HFFc6 (cell line): ENCODE data around the gene ZNF181. TPM values are rescaled to one million over a fixed set of nuclear protein-coding genes. Genes with fewer than 3 reads are reported as not detected.

Source experiments
- DNase-seq: peaks from one replicate; pipeline ENCODE4 v3.0.0-alpha.2; 2018
- H3K27ac Mint-ChIP-seq: 2 replicates; pipeline ENCODE4 v1.8.0; 2020; ENCODE audit warnings: mild to moderate bottlenecking, mixed read lengths
- H3K27me3 Mint-ChIP-seq: 2 replicates; pipeline ENCODE4 v1.8.0; 2021; ENCODE audit warnings: mild to moderate bottlenecking, moderate library complexity, mixed read lengths; ENCODE audit not compliant: insufficient read depth
- H3K36me3 Mint-ChIP-seq: 2 replicates; pipeline ENCODE4 v1.8.0; 2021; ENCODE audit warnings: low read depth, mixed read lengths
- H3K4me1 Mint-ChIP-seq: 2 replicates; pipeline ENCODE4 v1.8.0; 2020; ENCODE audit warnings: low read depth, mixed read lengths
- H3K4me3 Mint-ChIP-seq: 2 replicates; pipeline ENCODE4 v1.8.0; 2020; ENCODE audit warnings: mild to moderate bottlenecking, moderate library complexity, mixed read lengths
- H3K9me3 Mint-ChIP-seq: 2 replicates; pipeline ENCODE4 v1.8.0; 2020; ENCODE audit warnings: mild to moderate bottlenecking, mixed read lengths
- CTCF ChIP-seq: fragments of 200-600 bp; sonication (generic); IDR thresholded peaks from 2 replicates; pipeline ENCODE4 v1.5.0; 2021; ENCODE audit warnings: antibody characterized with exemption, mild to moderate bottlenecking
- total RNA-seq, 6 experiments: library from RNA; stranded (reverse); fragmentation: NEBNext Ultra II Directional; extraction: Animal tissue kit (Norgen Biotek cat#: 25700); gene quantifications; 2 replicates in 1 of 6; 3 replicates in 5 of 6; pipeline ENCODE4 v1.2.3, GENCODE V29; 2021

ZNF181 gene
- total RNA-seq, 6 experiments from 2014 or later = 3.7 to 5.6 (median 4.4) TPM

- no peak for DNase-seq
- H3K27ac Mint-ChIP-seq = no peak overlapping the region
- H3K27me3 Mint-ChIP-seq = no peaks in the 10 kb centered on the region; the same call in 1 of the 2 replicates
- TF ChIP-seq CTCF = no peak
- peaks cover 29% of the 10 kb centered on the region for H3K9me3 Mint-ChIP-seq
- H3K4me1 Mint-ChIP-seq = peaks cover 10% of the 10 kb centered on the region
- no peak overlapping the region for H3K4me3 Mint-ChIP-seq
- H3K36me3 Mint-ChIP-seq = peaks cover 26% of the 10 kb centered on the region
These were observed 40.8 kb downstream of the ZNF181 start for GRCh38 chr19:34774857-34775256.

- H3K9me3 Mint-ChIP-seq = peaks cover 4% of the 10 kb centered on the region; the same call in 1 of the 2 replicates
These were observed 44.3 kb downstream of the ZNF181 start for GRCh38 chr19:34778342-34778741.

GRCh38 chr19:34779652-34780051, 45.6 kb downstream of the ZNF181 start:
- Mint-ChIP-seq H3K36me3 (no peaks in the 10 kb centered on the region), H3K9me3 (peaks cover 4% of the 10 kb centered on the region; the same call in 1 of the 2 replicates), H3K27ac (no peak overlapping the region), H3K4me3 (no peak overlapping the region), H3K4me1 (no peaks in the 10 kb centered on the region), H3K27me3 (peaks cover 2% of the 10 kb centered on the region)
- DNase-seq = no peak
- TF ChIP-seq CTCF = no peak

More at GRCh38 chr19:34778342-34778741, 44.3 kb downstream of the ZNF181 start:
- Mint-ChIP-seq H3K4me3 (no peak overlapping the region), H3K36me3 (no peaks in the 10 kb centered on the region), H3K27me3 (peaks cover 2% of the 10 kb centered on the region), H3K4me1 (no peaks in the 10 kb centered on the region), H3K27ac (no peak overlapping the region)
- no peak for DNase-seq
- no peak for TF ChIP-seq CTCF

GRCh38 chr19:34786236-34786635, 52.2 kb downstream of the ZNF181 start:
- no peak for TF ChIP-seq CTCF

GRCh38 chr19:34787059-34787824, 53.2 kb downstream of the ZNF181 start:
- peaks cover 5% of the 10 kb centered on the region for H3K27me3 Mint-ChIP-seq
- H3K9me3 Mint-ChIP-seq = no peaks in the 10 kb centered on the region
- H3K27ac Mint-ChIP-seq = no peak overlapping the region
- no peak for DNase-seq
- no peaks in the 10 kb centered on the region for H3K4me1 Mint-ChIP-seq
- TF ChIP-seq CTCF = no peak
- H3K36me3 Mint-ChIP-seq = no peaks in the 10 kb centered on the region
- no peak overlapping the region for H3K4me3 Mint-ChIP-seq

More at GRCh38 chr19:34786236-34786635, 52.2 kb downstream of the ZNF181 start:
- Mint-ChIP-seq H3K27ac (no peak overlapping the region), H3K36me3 (no peaks in the 10 kb centered on the region), H3K27me3 (peaks cover 3% of the 10 kb centered on the region), H3K9me3 (no peaks in the 10 kb centered on the region), H3K4me1 (no peaks in the 10 kb centered on the region), H3K4me3 (no peak overlapping the region)
- no peak for DNase-seq
